Activated CD8-positive, alpha-beta memory T cell treated with anti-CD3 and anti-CD28 coated beads, Interleukin-2, amount 10 ng/mL, durations not matched to agents 7 days and 5 days (primary cell): ENCODE data around the gene SCYL3. TPM values are rescaled to one million over a fixed set of nuclear protein-coding genes. Genes with fewer than 3 reads are reported as not detected.
A peak's percentile ranks its signal among the peaks of the same experiment; 100 is the strongest.

Experiments
- ATAC-seq: fragments of 150-1000 bp; cut with Tn5 transposase; one replicate; pipeline ENCODE4 v1.10.0; 2021; ENCODE audit warnings: moderate library complexity
- CTCF ChIA-PET: fragments of 350-600 bp; sonication (Branson Sonifier 250); formaldehyde crosslinking; loops from one replicate; lab custom pipeline; 2021; ENCODE audit warnings: antibody characterized with exemption; lab: Charles Lee
- DNase-seq: peaks from one replicate; pipeline ENCODE4 v3.0.0-alpha.2; 2020
- H3K27ac Mint-ChIP-seq: one replicate; pipeline ENCODE4 v1.8.0; 2021; ENCODE audit warnings: mild to moderate bottlenecking, mixed read lengths
- H3K27me3 Mint-ChIP-seq: one replicate; pipeline ENCODE4 v1.8.0; 2021; ENCODE audit warnings: mixed read lengths
- H3K36me3 Mint-ChIP-seq: one replicate; pipeline ENCODE4 v1.8.0; 2021; ENCODE audit warnings: mild to moderate bottlenecking, mixed read lengths
- H3K4me1 Mint-ChIP-seq: one replicate; pipeline ENCODE4 v1.8.0; 2021; ENCODE audit warnings: mixed read lengths
- H3K4me3 Mint-ChIP-seq: one replicate; pipeline ENCODE4 v1.8.0; 2021; ENCODE audit warnings: mild to moderate bottlenecking, moderate library complexity, mixed read lengths
- H3K9me3 Mint-ChIP-seq: one replicate; pipeline ENCODE4 v1.8.0; 2022; ENCODE audit warnings: low read depth, mixed read lengths
- total RNA-seq, 2 experiments: library from RNA; stranded (reverse); gene quantifications; one replicate each; pipeline ENCODE4 v1.2.3, GENCODE V29; 2021

Gene SCYL3
- total RNA-seq, 2 experiments from 2014 or later: 13.6 to 14.9 TPM

- Mint-ChIP-seq H3K27ac (no peak overlapping the region), H3K4me1 (no peaks in the 10 kb centered on the region), H3K27me3 (no peaks in the 10 kb centered on the region), H3K36me3 (peaks cover 50% of the 10 kb centered on the region), H3K9me3 (no peaks in the 10 kb centered on the region), H3K4me3 (no peak overlapping the region)
- CTCF ChIA-PET: interaction anchor here (0.6 kb wide), 1 partner anchor 25 kb away, joined by 4 read pairs; no protein-coding TSS in a partner anchor
- DNase-seq (no peak), ATAC-seq (no peak)
These were observed 35.2 kb downstream of the SCYL3 start for GRCh38 chr1:169858467-169858866.

GRCh38 chr1:169853341-169853740, 40.4 kb downstream of the SCYL3 start:
- ATAC-seq (no peak), DNase-seq (no peak)
- Mint-ChIP-seq H3K4me1 (peaks cover 1% of the 10 kb centered on the region), H3K36me3 (peaks cover 64% of the 10 kb centered on the region), H3K9me3 (no peaks in the 10 kb centered on the region), H3K27ac (no peak overlapping the region), H3K4me3 (no peak overlapping the region), H3K27me3 (no peaks in the 10 kb centered on the region)
- CTCF ChIA-PET: interaction anchor here (1.2 to 1.6 kb wide), 3 partner anchors 16 to 267 kb away, joined by 3 to 4 read pairs (median 4); partner anchors contain the start of gene F5

DNA sequence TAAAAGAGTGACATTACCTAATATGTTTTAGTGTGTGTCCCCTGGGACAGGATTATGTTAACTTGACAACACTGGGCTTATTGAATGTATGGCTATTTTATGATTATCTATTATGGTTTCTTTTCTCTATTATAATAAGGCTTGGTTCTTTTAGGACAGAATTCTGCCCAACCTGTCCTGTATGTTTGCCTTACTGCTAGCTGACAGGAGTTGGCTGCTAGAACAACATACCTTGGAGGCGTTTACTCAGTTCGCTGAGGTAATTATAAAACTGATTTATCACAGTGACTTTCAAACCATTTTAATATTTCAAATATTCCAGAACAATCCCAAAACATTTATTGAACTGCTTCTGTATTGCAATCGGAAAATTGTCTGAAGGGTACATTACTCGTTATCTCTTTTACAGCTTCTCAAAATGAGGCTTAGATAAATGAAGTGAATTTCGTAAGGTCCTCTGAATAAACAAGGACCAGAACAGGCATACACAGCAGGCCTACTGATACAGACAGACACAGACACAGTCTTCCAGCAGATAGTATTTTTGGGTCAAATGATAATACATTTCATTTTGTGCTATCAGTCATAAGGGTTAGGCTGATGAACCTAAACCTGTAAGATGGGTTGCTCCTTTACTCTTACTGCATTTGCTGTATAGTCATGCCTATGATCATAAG, 44.2 kb downstream of the SCYL3 start:
- CTCF ChIA-PET: interaction anchor here (1.2 kb wide), 1 partner anchor 40 kb away, joined by 4 read pairs; no protein-coding TSS in a partner anchor
- H3K9me3 Mint-ChIP-seq: no peaks in the 10 kb centered on the region
- DNase-seq (no peak), ATAC-seq (no peak)
- no peak overlapping the region for H3K27ac Mint-ChIP-seq
- H3K4me3 Mint-ChIP-seq: no peak overlapping the region
- peaks cover 1% of the 10 kb centered on the region for H3K4me1 Mint-ChIP-seq
- H3K27me3 Mint-ChIP-seq: no peaks in the 10 kb centered on the region
- H3K36me3 Mint-ChIP-seq: peaks cover 78% of the 10 kb centered on the region

DNA sequence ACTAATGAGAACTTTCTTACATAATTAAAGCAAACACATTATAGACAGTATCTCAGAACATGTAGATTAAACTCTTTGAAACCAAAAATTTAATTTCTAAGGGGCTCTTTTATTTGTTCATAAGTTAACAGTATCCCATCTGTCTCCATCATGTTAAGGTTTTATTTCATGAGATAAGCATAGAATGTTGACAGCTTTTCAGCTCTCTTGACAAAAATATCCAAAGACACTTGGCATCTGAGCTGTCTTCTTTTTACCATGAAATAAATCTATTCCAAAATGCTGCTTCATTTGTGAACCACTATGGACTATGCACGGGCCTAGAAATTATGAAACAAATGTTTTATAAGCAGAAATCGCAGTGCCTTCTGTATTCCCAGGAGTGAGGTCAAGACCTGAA, 45.2 kb downstream of the SCYL3 start:
- no peak overlapping the region for H3K27ac Mint-ChIP-seq
- CTCF ChIA-PET: no interaction called here

GRCh38 chr1:169844941-169845608, 48.6 kb downstream of the SCYL3 start:
- CTCF ChIA-PET: interaction anchor here (1.1 kb wide), 1 partner anchor 36 kb away, joined by 4 read pairs; no protein-coding TSS in a partner anchor
- DNase-seq (no peak), ATAC-seq (no peak)
- Mint-ChIP-seq H3K9me3 (no peaks in the 10 kb centered on the region), H3K4me3 (no peak overlapping the region), H3K36me3 (peaks cover 79% of the 10 kb centered on the region), H3K4me1 (no peaks in the 10 kb centered on the region), H3K27ac (no peak overlapping the region), H3K27me3 (no peaks in the 10 kb centered on the region)

More for the DNA sequence above, 45.2 kb downstream of the SCYL3 start:
- Mint-ChIP-seq H3K36me3 (peaks cover 77% of the 10 kb centered on the region), H3K9me3 (no peaks in the 10 kb centered on the region), H3K4me3 (no peak overlapping the region), H3K4me1 (peaks cover 1% of the 10 kb centered on the region), H3K27me3 (no peaks in the 10 kb centered on the region)
- ATAC-seq: no peak
- no peak for DNase-seq

DNA sequence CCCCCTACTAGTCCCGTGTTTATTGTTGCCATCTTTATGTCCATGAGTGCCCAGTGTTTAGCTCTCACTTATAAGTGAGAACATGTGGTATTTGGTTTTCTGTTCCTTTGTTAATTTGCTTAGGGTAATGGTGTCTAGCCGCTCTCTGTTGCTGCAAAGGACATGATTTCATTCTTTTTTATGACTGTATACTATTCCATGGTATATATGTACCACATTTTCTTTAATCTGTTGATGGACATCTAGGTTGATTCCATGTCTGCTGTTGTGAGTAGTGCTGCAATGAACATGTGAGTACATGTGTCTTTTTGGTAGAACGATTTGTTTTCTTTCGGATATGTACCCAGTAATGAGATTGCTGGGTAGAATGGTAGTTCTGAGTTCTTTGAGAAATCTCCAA, 54.8 kb downstream of the SCYL3 start:
- H3K36me3 Mint-ChIP-seq: peaks cover 74% of the 10 kb centered on the region
- no peak overlapping the region for H3K4me3 Mint-ChIP-seq
- no peak for ATAC-seq
- DNase-seq: no peak
- CTCF ChIA-PET: no interaction called here
- no peaks in the 10 kb centered on the region for H3K27me3 Mint-ChIP-seq
- peaks cover 4% of the 10 kb centered on the region for H3K9me3 Mint-ChIP-seq
- no peaks in the 10 kb centered on the region for H3K4me1 Mint-ChIP-seq
- no peak overlapping the region for H3K27ac Mint-ChIP-seq

DNA sequence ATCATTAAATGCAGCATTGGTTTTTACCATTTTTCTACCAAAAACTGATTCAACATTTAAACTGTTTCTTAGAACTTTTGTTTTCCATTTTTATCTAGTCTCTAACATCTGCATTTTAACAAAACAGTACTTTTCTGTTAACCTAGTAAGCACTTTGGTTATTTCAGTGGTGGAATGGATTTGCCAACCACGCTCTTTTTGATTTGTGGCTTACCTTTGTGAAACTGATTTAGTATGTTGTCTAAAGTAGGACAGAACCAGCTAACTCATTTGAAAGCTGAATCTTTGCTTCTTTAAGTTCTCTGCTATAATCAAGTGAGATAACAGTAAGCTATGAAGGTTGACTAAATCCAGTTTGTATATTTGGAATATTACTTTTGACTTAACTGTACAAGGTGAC, 57.5 kb downstream of the SCYL3 start:
- H3K4me3 Mint-ChIP-seq: no peak overlapping the region
- H3K27ac Mint-ChIP-seq: no peak overlapping the region
- ATAC-seq (no peak), DNase-seq (no peak)
- no peaks in the 10 kb centered on the region for H3K27me3 Mint-ChIP-seq
- CTCF ChIA-PET: interaction anchor here (1.2 to 1.5 kb wide), 2 partner anchors 20 to 26 kb away, joined by 4 to 5 read pairs; no protein-coding TSS in a partner anchor
- peaks cover 4% of the 10 kb centered on the region for H3K9me3 Mint-ChIP-seq
- peaks cover 64% of the 10 kb centered on the region for H3K36me3 Mint-ChIP-seq
- H3K4me1 Mint-ChIP-seq: no peaks in the 10 kb centered on the region

DNA sequence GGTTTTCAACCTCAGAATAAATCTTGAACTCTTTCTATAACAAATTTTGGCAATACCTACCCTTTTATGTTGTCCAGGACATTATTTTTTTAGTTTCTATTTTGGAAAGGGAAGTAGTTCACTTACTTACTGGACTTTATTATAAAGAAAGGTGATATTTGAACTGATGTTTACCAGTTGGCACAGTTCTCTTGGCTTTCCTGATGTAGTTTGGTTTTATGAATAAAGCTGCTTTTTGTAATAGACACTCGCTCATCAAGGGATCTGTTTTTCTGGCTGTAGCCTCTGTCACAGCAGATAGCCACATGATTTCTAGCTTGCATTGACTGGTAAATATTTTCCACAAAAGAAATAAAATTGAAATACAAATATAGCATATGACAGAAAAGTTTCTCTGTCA, 58.0 kb downstream of the SCYL3 start:
- no peak for ATAC-seq
- Mint-ChIP-seq H3K27me3 (no peaks in the 10 kb centered on the region), H3K36me3 (peaks cover 64% of the 10 kb centered on the region), H3K4me3 (no peak overlapping the region), H3K27ac (no peak overlapping the region), H3K9me3 (peaks cover 4% of the 10 kb centered on the region), H3K4me1 (no peaks in the 10 kb centered on the region)
- no peak for DNase-seq
- CTCF ChIA-PET: interaction anchor here (0.7 to 1.5 kb wide), 2 partner anchors 26 to 378 kb away, joined by 3 to 5 read pairs; no protein-coding TSS in a partner anchor

- CTCF ChIA-PET: no interaction called here
- ATAC-seq (no peak), DNase-seq (no peak)
- Mint-ChIP-seq H3K4me3 (no peak overlapping the region), H3K27me3 (no peaks in the 10 kb centered on the region), H3K9me3 (peaks cover 4% of the 10 kb centered on the region), H3K27ac (no peak overlapping the region), H3K36me3 (peaks cover 61% of the 10 kb centered on the region), H3K4me1 (no peaks in the 10 kb centered on the region)
These were observed 58.8 kb downstream of the SCYL3 start for GRCh38 chr1:169834869-169835268.

- Mint-ChIP-seq H3K36me3 (peaks cover 52% of the 10 kb centered on the region), H3K27ac (no peak overlapping the region), H3K27me3 (no peaks in the 10 kb centered on the region), H3K4me3 (no peak overlapping the region), H3K9me3 (no peaks in the 10 kb centered on the region), H3K4me1 (no peaks in the 10 kb centered on the region)
- DNase-seq (no peak), ATAC-seq (no peak)
- CTCF ChIA-PET: interaction anchor here (0.7 to 1.2 kb wide), 3 partner anchors 9 to 25 kb away, joined by 3 to 5 read pairs (median 4); no protein-coding TSS in a partner anchor
These were observed 60.4 kb downstream of the SCYL3 start for GRCh38 chr1:169833179-169833901.

- no peaks in the 10 kb centered on the region for H3K27me3 Mint-ChIP-seq
- H3K27ac Mint-ChIP-seq: no peak overlapping the region
- H3K9me3 Mint-ChIP-seq: no peaks in the 10 kb centered on the region
- H3K4me1 Mint-ChIP-seq: no peaks in the 10 kb centered on the region
- CTCF ChIA-PET: interaction anchor here (0.9 kb wide), 1 partner anchor 20 kb away, joined by 3 read pairs; no protein-coding TSS in a partner anchor
- ATAC-seq (no peak), DNase-seq (no peak)
- no peak overlapping the region for H3K4me3 Mint-ChIP-seq
- H3K36me3 Mint-ChIP-seq: peaks cover 44% of the 10 kb centered on the region
These were observed 64.0 kb downstream of the SCYL3 start for GRCh38 chr1:169829671-169830070.

DNA sequence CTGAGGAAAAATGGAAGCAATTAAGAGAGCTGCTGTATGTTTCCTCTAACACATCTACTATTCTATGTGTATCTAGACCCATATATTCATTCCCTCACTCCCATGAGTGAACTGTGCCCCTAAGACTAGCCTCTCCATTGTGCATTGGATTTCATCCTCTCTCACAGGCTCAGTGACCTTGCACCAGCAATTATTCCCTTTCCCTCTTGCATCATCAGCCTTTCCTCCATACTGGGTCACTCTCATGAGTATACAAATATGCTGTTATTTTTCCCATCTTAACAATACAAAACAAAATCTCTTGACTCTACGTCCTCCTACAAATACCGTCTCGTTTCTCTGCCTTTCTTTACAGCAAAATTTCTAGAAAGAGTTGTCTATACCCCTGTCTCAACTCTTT, 69.5 kb downstream of the SCYL3 start:
- Mint-ChIP-seq H3K4me3 (no peak overlapping the region), H3K27ac (peak overlapping the region; percentile 12), H3K36me3 (peaks cover 36% of the 10 kb centered on the region), H3K9me3 (no peaks in the 10 kb centered on the region), H3K27me3 (no peaks in the 10 kb centered on the region), H3K4me1 (peaks cover 3% of the 10 kb centered on the region)
- DNase-seq (no peak), ATAC-seq (no peak)
- CTCF ChIA-PET: no interaction called here

GRCh38 chr1:169821500-169821899, 72.2 kb downstream of the SCYL3 start:
- H3K36me3 Mint-ChIP-seq: peaks cover 35% of the 10 kb centered on the region
- no peak overlapping the region for H3K27ac Mint-ChIP-seq
- DNase-seq: no peak
- H3K9me3 Mint-ChIP-seq: no peaks in the 10 kb centered on the region
- no peak overlapping the region for H3K4me3 Mint-ChIP-seq
- H3K4me1 Mint-ChIP-seq: peaks cover 3% of the 10 kb centered on the region
- CTCF ChIA-PET: no interaction called here
- no peak for ATAC-seq
- no peaks in the 10 kb centered on the region for H3K27me3 Mint-ChIP-seq
